HG03565 (cell line): ENCODE measurements around the gene DESI2.

Experiments
- ATAC-seq: cut with Tn5 transposase; IDR thresholded peaks from one replicate; pipeline ENCODE4 v1.9.1; 2021; ENCODE audit warnings: mild to moderate bottlenecking, moderate library complexity; ENCODE audit not compliant: unreplicated experiment

DESI2 gene

GRCh38 chr1:244751271-244751895 lies 98.5 kb downstream of the DESI2 start:
- no peak for ATAC-seq

- no peak for ATAC-seq
These were observed 102.7 kb downstream of the DESI2 start for GRCh38 chr1:244755673-244756072.

- no peak for ATAC-seq
These were observed 104.4 kb downstream of the DESI2 start for GRCh38 chr1:244757091-244757939.
